Peyer's patch (tissue), 4 donors: ENCODE measurements around the gene SEPTIN10. TPM values are rescaled to one million over a fixed set of nuclear protein-coding genes. Genes with fewer than 3 reads are reported as not detected.
A peak's percentile ranks its signal among the peaks of the same experiment; 100 is the strongest.

Experiments
- DNase-seq, 3 donors: peaks; one replicate each; pipeline ENCODE4 v3.0.0-alpha.2; 2017 to 2019
- H3K27ac ChIP-seq, 4 donors: fragments of 200-600 bp; sonication (generic); one replicate each; pipeline ENCODE4 v1.5.1; 2016 to 2019
- H3K27me3 ChIP-seq, 2 donors: fragments of 200-600 bp; sonication (generic); one replicate each; pipeline ENCODE4 v1.5.1; 2019
- H3K36me3 ChIP-seq, 3 donors: fragments of 200-600 bp; sonication (generic); one replicate each; pipeline ENCODE4 v1.5.1; 2016 to 2019
- H3K4me1 ChIP-seq, 4 donors: fragments of 200-600 bp; sonication (generic); one replicate each; pipeline ENCODE4 v1.5.1; 2016 to 2019
- H3K4me3 ChIP-seq, 4 donors: fragments of 200-600 bp; sonication (generic); 1 replicate in 3 of 4; 2 replicates in 1 of 4; pipeline ENCODE4 v1.5.1; 2016 to 2019; ENCODE audit warnings: mild to moderate bottlenecking in 1 of 4
- H3K9me3 ChIP-seq, 4 donors: fragments of 200-600 bp; sonication (generic); one replicate each; pipeline ENCODE4 v1.5.1; 2016 to 2019; ENCODE audit warnings: mild to moderate bottlenecking in 1 of 4
- CTCF ChIP-seq, 6 experiments: fragments of 450-650 bp in 4 of 6; fragments of 200-600 bp in 2 of 6; sonication (generic) in 1 of 6; IDR thresholded peaks; one replicate each; pipeline ENCODE4 v1.5.1; 2017 to 2019; ENCODE audit warnings: antibody characterized with exemption in 6 of 6, mild to moderate bottlenecking in 3 of 6, moderate library complexity in 1 of 6
- POLR2A ChIP-seq, 2 donors: fragments of 450-650 bp; IDR thresholded peaks; one replicate each; pipeline ENCODE4 v1.5.1; 2017; ENCODE audit warnings: antibody characterized with exemption in 2 of 2, mild to moderate bottlenecking in 2 of 2, moderate library complexity in 2 of 2
- total RNA-seq, 4 donors: library from RNA; depleted of rRNA; stranded (reverse); fragments of >200 nt; gene quantifications; one replicate each; pipeline ENCODE4 v1.1.0, GENCODE V29; 2016

Gene SEPTIN10
- total RNA-seq, 4 donors from 2014 or later = 22.3 to 55.2 (median 53.1) TPM

GRCh38 chr2:109526442-109526970 lies 87.3 kb downstream of the SEPTIN10 start:
- TF ChIP-seq POLR2A (IDR thresholded peaks at IDR 0.05) (no peak), CTCF (IDR thresholded peaks at IDR 0.05) (no peak)
- H3K4me1 ChIP-seq = no peaks in the 10 kb centered on the region
- no peaks in the 10 kb centered on the region for H3K27me3 ChIP-seq
- H3K9me3 ChIP-seq = no peaks in the 10 kb centered on the region
- DNase-seq = peak in 1 of 3 donors; percentile 36
- no peak overlapping the region for H3K27ac ChIP-seq
- H3K36me3 ChIP-seq = no peaks in the 10 kb centered on the region
- no peak overlapping the region for H3K4me3 ChIP-seq

DNA sequence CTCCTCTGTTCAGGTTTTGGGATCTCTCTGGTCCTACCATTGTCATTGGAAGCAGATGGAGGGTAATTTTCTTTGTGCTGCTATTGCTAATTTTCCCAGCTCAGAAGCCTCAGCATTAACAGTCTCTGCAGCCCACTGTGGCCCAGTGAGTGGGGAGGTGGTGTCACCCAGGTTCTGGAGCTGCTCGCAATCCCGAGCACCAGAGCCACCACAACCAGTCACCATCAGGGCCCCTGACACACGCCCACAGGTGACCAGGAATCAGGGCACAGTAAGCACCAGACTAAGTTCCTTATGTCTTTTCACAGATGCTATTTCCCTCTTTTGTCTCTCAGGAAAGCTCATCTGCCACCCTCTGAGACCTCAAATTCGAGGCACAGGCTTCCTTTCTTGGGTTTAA lies 87.9 kb downstream of the SEPTIN10 start:
- Histone ChIP-seq H3K36me3 (no peaks in the 10 kb centered on the region), H3K27ac (no peak overlapping the region), H3K9me3 (no peaks in the 10 kb centered on the region), H3K4me3 (no peak overlapping the region), H3K27me3 (no peaks in the 10 kb centered on the region), H3K4me1 (no peaks in the 10 kb centered on the region)
- DNase-seq = peak in 1 of 3 donors; percentile 30
- no peak for TF ChIP-seq POLR2A (IDR thresholded peaks at IDR 0.05)
- TF ChIP-seq CTCF (IDR thresholded peaks at IDR 0.05) = no peak

GRCh38 chr2:109523536-109524361 lies 90.0 kb downstream of the SEPTIN10 start:
- peak in 1 of 3 donors; percentile 35 for DNase-seq
- no peak overlapping the region for H3K27ac ChIP-seq
- H3K27me3 ChIP-seq = no peaks in the 10 kb centered on the region
- no peaks in the 10 kb centered on the region for H3K4me1 ChIP-seq
- TF ChIP-seq POLR2A (IDR thresholded peaks at IDR 0.05) = no peak
- TF ChIP-seq CTCF (IDR thresholded peaks at IDR 0.05) = no peak
- H3K9me3 ChIP-seq = no peaks in the 10 kb centered on the region
- H3K4me3 ChIP-seq = no peak overlapping the region
- no peaks in the 10 kb centered on the region for H3K36me3 ChIP-seq

DNA sequence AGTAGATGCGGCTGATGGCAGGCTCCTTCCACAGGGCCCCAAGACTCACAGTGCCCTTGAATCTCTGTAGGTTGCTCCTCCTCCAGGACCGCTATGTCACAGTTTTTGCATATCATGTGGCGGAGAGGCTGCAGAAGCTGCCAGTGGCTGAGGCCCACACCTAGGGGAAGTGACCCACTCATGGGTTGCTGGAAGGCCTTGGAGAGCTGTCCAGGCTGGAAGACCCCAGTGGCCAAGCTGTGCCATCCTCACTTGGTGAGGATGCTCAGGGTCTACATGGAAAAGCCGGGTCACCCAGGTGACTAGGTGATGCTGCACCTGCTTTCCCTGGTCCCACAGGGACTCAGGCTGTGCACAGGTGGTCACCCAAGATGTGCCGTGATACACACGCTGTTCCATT lies 90.6 kb downstream of the SEPTIN10 start:
- Histone ChIP-seq H3K4me1 (no peaks in the 10 kb centered on the region), H3K27me3 (no peaks in the 10 kb centered on the region), H3K4me3 (no peak overlapping the region), H3K9me3 (no peaks in the 10 kb centered on the region), H3K27ac (no peak overlapping the region), H3K36me3 (no peaks in the 10 kb centered on the region)
- DNase-seq = peak in 1 of 3 donors; percentile 25
- TF ChIP-seq CTCF (IDR thresholded peaks at IDR 0.05) (no peak), POLR2A (IDR thresholded peaks at IDR 0.05) (no peak)

- H3K9me3 ChIP-seq = no peaks in the 10 kb centered on the region
- H3K36me3 ChIP-seq = no peaks in the 10 kb centered on the region
- H3K27ac ChIP-seq = no peak overlapping the region
- no peak for TF ChIP-seq CTCF (IDR thresholded peaks at IDR 0.05)
- TF ChIP-seq POLR2A (IDR thresholded peaks at IDR 0.05) = no peak
- no peak for DNase-seq
- no peak overlapping the region for H3K4me3 ChIP-seq
- no peaks in the 10 kb centered on the region for H3K27me3 ChIP-seq
- no peaks in the 10 kb centered on the region for H3K4me1 ChIP-seq
Observed at GRCh38 chr2:109522063-109522374, 91.7 kb downstream of the SEPTIN10 start.
